K562 (cell line): ENCODE measurements around the gene GLRA3. TPM values are rescaled to one million over a fixed set of nuclear protein-coding genes. Genes with fewer than 3 reads are reported as not detected.

Experiments used
- ATAC-seq: fragments of 200-7000 bp; cut with Tn5 transposase; 3 replicates; pipeline ENCODE4 v1.9.1; 2020; ENCODE audit warnings: moderate library complexity
- BruUV-seq: library from RNA; stranded (reverse); fragments of 400-500 nt; replicated peaks from 2 replicates; lab custom pipeline; 2021; lab: Mats Ljungman, UMichigan
- CTCF ChIA-PET: fragments of 300-600 bp; formaldehyde crosslinking; extraction: SDS; loops from one replicate; lab custom pipeline; 2021; ENCODE audit warnings: low intra/inter-chr PET ratio; lab: Yijun Ruan, JAX
- POLR2A ChIA-PET: fragments of 300-600, 350-650 bp; sonication (Branson Sonifier 250); formaldehyde crosslinking; extraction: SDS; loops from one replicate; lab custom pipeline; 2021; ENCODE audit warnings: antibody characterized with exemption, inconsistent platforms; lab: Yijun Ruan, JAX
- DNase-seq, 4 experiments: peaks; one replicate each; pipeline versions ENCODE4 v3.0.0 to v3.0.0-alpha.2; 2011 to 2018; ENCODE audit warnings: low spot score in 3 of 4, mixed read lengths in 3 of 4; ENCODE audit errors: extremely low read depth in 1 of 4
- FAIRE-seq: peaks from 2 replicates; lab custom pipeline; 2011; peaks lifted over from hg19 to GRCh38; lab: Jason Lieb, UNC
- H2AFZ ChIP-seq: 2 replicates; pipeline ENCODE4 v1.6.0; 2011; ENCODE audit warnings: low read depth, low read length, control low read depth, inconsistent platforms
- H3K27ac ChIP-seq: fragments of 200-600 bp; 3 replicates; pipeline ENCODE4 v1.8.0; 2011; ENCODE audit warnings: low read depth, mild to moderate bottlenecking, control low read depth, inconsistent platforms, low read length, moderate library complexity, mixed read lengths; ENCODE audit errors: extremely low read depth
- H3K27me3 ChIP-seq, 2 experiments: fragments of 300-600 bp in 1 of 2; 2 replicates in 1 of 2; 3 replicates in 1 of 2; pipeline versions ENCODE4 v1.6.0 to v1.8.0; 2011; ENCODE audit warnings: inconsistent platforms in 2 of 2, low read length in 2 of 2, mild to moderate bottlenecking in 1 of 2, mixed read lengths in 1 of 2, moderate library complexity in 1 of 2; ENCODE audit not compliant: control insufficient read depth in 2 of 2, insufficient read depth in 2 of 2
- H3K36me3 ChIP-seq: fragments of 300-600 bp; 3 replicates; pipeline ENCODE4 v1.8.0; 2011; ENCODE audit warnings: mild to moderate bottlenecking, low read length, inconsistent platforms; ENCODE audit not compliant: control insufficient read depth, insufficient read depth
- H3K4me1 ChIP-seq, 2 experiments: fragments of 200-600 bp in 1 of 2; replicated peaks in 1 of 2; 2 replicates in 1 of 2; 3 replicates in 1 of 2; pipeline versions ENCODE4 v1.5.1 to v1.8.0; 2011; ENCODE audit warnings: inconsistent platforms in 2 of 2, low read length in 2 of 2, mild to moderate bottlenecking in 1 of 2, mixed read lengths in 1 of 2, moderate library complexity in 1 of 2; ENCODE audit not compliant: control insufficient read depth in 2 of 2, insufficient read depth in 2 of 2
- H3K4me2 ChIP-seq: 2 replicates; pipeline ENCODE4 v1.6.1; 2011; ENCODE audit warnings: low read length, control low read depth, inconsistent platforms, mixed read lengths; ENCODE audit not compliant: insufficient read depth
- H3K4me3 ChIP-seq: fragments of 200-600 bp; sonication (generic), shearing (Covaris generic); 2 replicates; pipeline ENCODE4 v1.5.1; 2016; ENCODE audit warnings: control low read depth, inconsistent platforms
- H3K79me2 ChIP-seq: fragments of 200-600 bp; 3 replicates; pipeline ENCODE4 v1.8.0; 2011; ENCODE audit warnings: low read length, inconsistent platforms; ENCODE audit not compliant: control insufficient read depth, insufficient read depth
- H3K9ac ChIP-seq, 2 experiments: 2 replicates each; pipeline versions ENCODE4 v1.6.0 to v1.6.1; 2011; ENCODE audit warnings: low read depth in 2 of 2, low read length in 2 of 2, control low read depth in 1 of 2, inconsistent platforms in 1 of 2, mild to moderate bottlenecking in 1 of 2, mixed read lengths in 1 of 2; ENCODE audit not compliant: insufficient read depth in 1 of 2
- H3K9me1 ChIP-seq: one replicate; pipeline ENCODE4 v1.6.0; 2011; ENCODE audit warnings: inconsistent platforms, mild to moderate bottlenecking, low read length, moderate library complexity; ENCODE audit not compliant: control insufficient read depth, insufficient read depth
- H3K9me3 ChIP-seq: replicated peaks from 2 replicates; pipeline ENCODE4 v1.5.1; 2011; ENCODE audit warnings: low read depth, low read length, inconsistent platforms; ENCODE audit not compliant: control insufficient read depth, insufficient read depth
- H4K20me1 ChIP-seq: replicated peaks from 2 replicates; pipeline ENCODE4 v1.6.1; 2011; ENCODE audit warnings: low read length, inconsistent platforms, mixed read lengths; ENCODE audit not compliant: control insufficient read depth, insufficient read depth
- ARID2 ChIP-seq: fragments of 450-650 bp; IDR thresholded peaks from 2 replicates; pipeline ENCODE4 v1.6.1; 2017; ENCODE audit warnings: antibody characterized with exemption, mild to moderate bottlenecking
- DACH1 ChIP-seq: fragments of 450-650 bp; IDR thresholded peaks from 2 replicates; pipeline ENCODE4 v1.6.1; 2018; ENCODE audit not compliant: partially characterized antibody
- DMBX1 ChIP-seq: fragments of 250-450 bp; sonication (Bioruptor Pico); IDR thresholded peaks from 2 replicates; pipeline ENCODE4 v1.8.0; 2022; ENCODE audit warnings: inconsistent platforms, mild to moderate bottlenecking, moderate library complexity, borderline replicate concordance
- E2F1 ChIP-seq: sonication (generic); formaldehyde crosslinking; IDR thresholded peaks from 2 replicates; pipeline ENCODE4 v1.8.1; 2023; ENCODE audit warnings: mild to moderate bottlenecking, missing genetic modification reagents, moderate library complexity
- E2F6 ChIP-seq, 2 experiments: IDR thresholded peaks; 2 replicates each; pipeline ENCODE4 v1.6.1; 2011; ENCODE audit warnings: borderline replicate concordance in 1 of 2, control low read depth in 1 of 2, low read depth in 1 of 2, low read length in 1 of 2, mild to moderate bottlenecking in 1 of 2, mixed read lengths in 1 of 2, moderate library complexity in 1 of 2; ENCODE audit not compliant: insufficient read depth in 1 of 2, insufficient read length in 1 of 2, poor library complexity in 1 of 2, severe bottlenecking in 1 of 2; ENCODE audit errors: extremely low read depth in 1 of 2
- GTF2A2 ChIP-seq: IDR thresholded peaks from 2 replicates; pipeline ENCODE4 v1.6.1; 2016; ENCODE audit warnings: mild to moderate bottlenecking, missing genetic modification characterization, missing compliant biosample characterization
- HNRNPH1 ChIP-seq: fragments of 200-400 bp; formaldehyde crosslinking; optimal IDR thresholded peaks from 2 replicates; pipeline ENCODE3; 2017; ENCODE audit warnings: low read depth, mild to moderate bottlenecking, low read length, moderate library complexity
- ZNF124 ChIP-seq: sonication (generic); formaldehyde crosslinking; IDR thresholded peaks from 2 replicates; pipeline ENCODE4 v1.8.1; 2022; ENCODE audit warnings: missing genetic modification reagents
- WGBS: fragments of 100-300 bp; shearing (Covaris generic); methylation state at CpG from one replicate; pipeline ENCODE4 v1.1.6; 2016; ENCODE audit warnings: low coverage, mixed read lengths; ENCODE audit not compliant: insufficient coverage; ENCODE audit errors: missing lambda C conversion rate; 5-methylcytosine and 5-hydroxymethylcytosine counted together
- in situ Hi-C: fragments of 300-500 bp; cut with MboI; formaldehyde crosslinking; loops from 4 replicates; pipeline ENCODE4 v1.15.0; 2018; ENCODE audit warnings: inconsistent platforms, mixed read lengths
- intact Hi-C: fragments of 100-400 bp; cut with micrococcal nuclease; formaldehyde crosslinking; loops from 2 replicates; pipeline ENCODE4 v1.14.2; 2022
- polyA plus RNA-seq, 8 experiments: library from polyadenylated mRNA; depleted of rRNA in 4 of 8; stranded (reverse) in 5 of 8; unstranded in 3 of 8; fragments of >200 nt; fragmentation: Nextera tagmentation in 2 of 8; fragmentation: Illumina TruSeq in 1 of 8; extraction: Ambion mirVana in 2 of 8; extraction: Trizol in 1 of 8; gene quantifications; 2 replicates each; pipeline versions ENCODE4 v1.2.1 to v1.2.3, GENCODE V29; 2011 to 2014; ENCODE audit warnings: inconsistent platforms in 1 of 8, missing spikeins in 1 of 8
- total RNA-seq, 7 experiments: library from RNA; depleted of rRNA in 6 of 7; stranded (reverse); fragments of >200 nt in 6 of 7; fragmentation: Illumina TruSeq in 2 of 7; extraction: Trizol in 2 of 7; gene quantifications; 2 replicates each; pipeline versions ENCODE4 v1.2.1 to v1.2.3, GENCODE V29; 2011 to 2021; ENCODE audit warnings: low replicate concordance in 1 of 7
- TF ChIP-seq, protein P1 (sequence below): sonication (generic); formaldehyde crosslinking; IDR thresholded peaks from 2 replicates; pipeline ENCODE4 v1.9.0; 2022; ENCODE audit warnings: mild to moderate bottlenecking, missing genetic modification reagents

GLRA3 gene
- total and polyA plus RNA-seq, 9 of the 15 experiments (the other 6 are each of a cell fraction or from before 2014, with no cell fraction given), result 0.06 to 0.14 (median 0.08) TPM; not detected in 2

DNA sequence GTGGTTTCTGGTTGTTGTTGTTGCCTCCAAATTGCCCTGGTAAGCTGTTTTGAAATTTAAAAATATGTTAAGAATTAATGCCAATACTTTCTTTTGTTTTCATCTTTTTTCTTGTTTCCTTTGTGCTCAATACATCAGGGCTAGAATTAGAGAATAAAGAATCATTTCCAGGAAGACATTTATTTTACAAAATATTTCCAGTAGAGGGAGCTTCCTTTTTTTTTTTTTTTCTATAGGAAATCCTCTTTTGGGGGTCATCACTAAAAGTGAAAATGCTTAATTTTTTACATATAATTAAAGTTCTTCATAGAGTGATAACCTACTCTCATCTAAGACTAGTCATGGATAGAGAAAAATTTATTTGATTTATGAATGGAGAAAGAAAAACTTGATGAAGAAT lies 2.4 kb downstream of the GLRA3 start (continued):
- TF ChIP-seq E2F1 (CRISPR knock-in tag), result no peak
- no peak for TF ChIP-seq ZNF124
- TF ChIP-seq E2F6 (IDR thresholded peaks at IDR 0.05; ENCODE audit: borderline replicate concordance in 1 of 2, extremely low read depth in 1 of 2, insufficient read depth in 1 of 2, insufficient read length in 1 of 2, low read depth in 1 of 2, low read length in 1 of 2, poor library complexity in 1 of 2, severe bottlenecking in 1 of 2), result no peak
- TF ChIP-seq, protein P1, sequence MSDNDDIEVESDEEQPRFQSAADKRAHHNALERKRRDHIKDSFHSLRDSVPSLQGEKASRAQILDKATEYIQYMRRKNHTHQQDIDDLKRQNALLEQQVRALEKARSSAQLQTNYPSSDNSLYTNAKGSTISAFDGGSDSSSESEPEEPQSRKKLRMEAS, result no peak

DNA sequence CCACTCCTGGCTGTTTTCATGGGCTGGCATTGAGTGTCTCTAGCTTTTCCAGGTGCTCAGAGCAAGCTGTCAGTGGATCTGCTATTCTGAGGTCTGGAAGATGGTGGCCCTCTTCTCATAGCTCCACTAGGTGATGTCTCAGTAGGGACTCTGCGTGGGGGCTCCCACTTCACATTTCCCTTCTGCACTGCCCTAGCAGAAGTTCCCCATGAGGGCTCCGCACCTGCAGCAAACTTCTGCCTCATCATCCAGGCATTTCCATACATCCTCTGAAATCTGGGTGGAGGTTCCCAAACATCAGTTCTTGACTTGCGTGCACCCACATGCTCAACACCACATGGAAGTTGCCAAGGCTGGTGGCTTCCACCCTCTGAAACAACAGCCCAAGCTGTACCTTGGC lies 13.8 kb downstream of the GLRA3 start:
- FAIRE-seq, result no peak
- intact Hi-C loops (no loop called here), in situ Hi-C loops (no loop called here)
- ChIA-PET CTCF (no interaction called here), POLR2A (no interaction called here)
- H3K9me1 ChIP-seq, result no peaks in the 10 kb centered on the region
- no peak overlapping the region for H3K4me2 ChIP-seq
- TF ChIP-seq E2F1 (CRISPR knock-in tag), result no peak
- no peak for TF ChIP-seq DMBX1 (CRISPR knock-in tag)
- TF ChIP-seq GTF2A2, result no peak
- TF ChIP-seq DACH1, result no peak
- TF ChIP-seq HNRNPH1, result no peak
- no peak for TF ChIP-seq ARID2
- 0 out of 2 replicates have a peak, but pooled peaks cover 2% of the 10 kb centered on the region for H3K9me3 ChIP-seq
- H3K36me3 ChIP-seq, result no peaks in the 10 kb centered on the region
- no peak for ATAC-seq
- BruUV-seq, result no TSS peak
- H4K20me1 ChIP-seq, result no peaks in the 10 kb centered on the region
- no peaks in the 10 kb centered on the region for H3K79me2 ChIP-seq
- no peaks in the 10 kb centered on the region for H3K27me3 ChIP-seq
- no peaks in the 10 kb centered on the region for H3K4me1 ChIP-seq
- DNase-seq, result no peak
- H3K4me3 ChIP-seq, result no peak overlapping the region
- no peak overlapping the region for H2AFZ ChIP-seq
- WGBS, result 0% methylated on average over 3 of the region's 3 CpGs
- no peak overlapping the region for H3K27ac ChIP-seq
- no peak overlapping the region for H3K9ac ChIP-seq
